Esophagus squamous epithelium (tissue), 5 donors: ENCODE results near the gene IFNA7. TPM values are rescaled to one million over a fixed set of nuclear protein-coding genes. Genes with fewer than 3 reads are reported as not detected.
"Not testable (repeated sequence)": the region's sequence is repeated elsewhere in the genome, so short reads cannot be mapped to it uniquely, and the experiment has no call there.

Experiments used
- DNase-seq: peaks from one replicate; lab custom pipeline; 2025; lab: John Stamatoyannopoulos, UW
- H3K27ac ChIP-seq, 4 donors: fragments of 200-600 bp; sonication (generic); one replicate each; pipeline ENCODE4 v1.5.1; 2016 to 2019; ENCODE audit warnings: mild to moderate bottlenecking in 1 of 4
- H3K27me3 ChIP-seq, 4 donors: fragments of 200-600 bp; sonication (generic); 1 replicate in 3 of 4; 2 replicates in 1 of 4; pipeline versions ENCODE4 v1.5.1 to v1.6.0; 2017 to 2021; ENCODE audit warnings: antibody characterized with exemption in 1 of 4
- H3K36me3 ChIP-seq, 3 donors: fragments of 200-600 bp; sonication (generic); one replicate each; pipeline ENCODE4 v1.5.1; 2016 to 2019
- H3K4me1 ChIP-seq, 3 donors: fragments of 200-600 bp; sonication (generic); one replicate each; pipeline ENCODE4 v1.5.1; 2017 to 2019
- H3K4me3 ChIP-seq, 4 donors: fragments of 200-600 bp; sonication (generic); 1 replicate in 3 of 4; 2 replicates in 1 of 4; pipeline ENCODE4 v1.5.1; 2016 to 2019; ENCODE audit warnings: mild to moderate bottlenecking in 2 of 4, moderate library complexity in 1 of 4
- H3K9me3 ChIP-seq, 3 donors: fragments of 200-600 bp; sonication (generic); one replicate each; pipeline ENCODE4 v1.5.1; 2016 to 2019
- POLR2A ChIP-seq, 4 donors: fragments of 450-650 bp; IDR thresholded peaks; one replicate each; pipeline ENCODE4 v1.6.1; 2017; ENCODE audit warnings: antibody characterized with exemption in 4 of 4, mild to moderate bottlenecking in 4 of 4, moderate library complexity in 3 of 4
- WGBS, 2 donors: methylation state at CpG; one replicate each; pipeline ENCODE4 v1.1.5; 2018; 5-methylcytosine and 5-hydroxymethylcytosine counted together
- intact Hi-C: fragments of 100-400 bp; cut with DNase I; formaldehyde crosslinking; loops from one replicate; pipeline ENCODE4 v1.15.0; 2022
- total RNA-seq, 4 donors: library from RNA; depleted of rRNA; stranded (reverse); fragments of >200 nt; gene quantifications; one replicate each; pipeline ENCODE4 v1.1.0, GENCODE V29; 2016
- TF ChIP-seq, protein P1 (sequence below), 6 experiments: fragments of 450-650 bp in 4 of 6; fragments of 200-600 bp in 2 of 6; sonication (generic) in 2 of 6; IDR thresholded peaks; one replicate each; pipeline ENCODE4 v1.5.1; 2016 to 2019; ENCODE audit warnings: antibody characterized with exemption in 6 of 6, mild to moderate bottlenecking in 4 of 6, moderate library complexity in 4 of 6
- donor health status: DM: yes; HTN: yes; CAD: no.

IFNA7 gene
- total RNA-seq, 4 donors from 2014 or later, result not detected

DNA sequence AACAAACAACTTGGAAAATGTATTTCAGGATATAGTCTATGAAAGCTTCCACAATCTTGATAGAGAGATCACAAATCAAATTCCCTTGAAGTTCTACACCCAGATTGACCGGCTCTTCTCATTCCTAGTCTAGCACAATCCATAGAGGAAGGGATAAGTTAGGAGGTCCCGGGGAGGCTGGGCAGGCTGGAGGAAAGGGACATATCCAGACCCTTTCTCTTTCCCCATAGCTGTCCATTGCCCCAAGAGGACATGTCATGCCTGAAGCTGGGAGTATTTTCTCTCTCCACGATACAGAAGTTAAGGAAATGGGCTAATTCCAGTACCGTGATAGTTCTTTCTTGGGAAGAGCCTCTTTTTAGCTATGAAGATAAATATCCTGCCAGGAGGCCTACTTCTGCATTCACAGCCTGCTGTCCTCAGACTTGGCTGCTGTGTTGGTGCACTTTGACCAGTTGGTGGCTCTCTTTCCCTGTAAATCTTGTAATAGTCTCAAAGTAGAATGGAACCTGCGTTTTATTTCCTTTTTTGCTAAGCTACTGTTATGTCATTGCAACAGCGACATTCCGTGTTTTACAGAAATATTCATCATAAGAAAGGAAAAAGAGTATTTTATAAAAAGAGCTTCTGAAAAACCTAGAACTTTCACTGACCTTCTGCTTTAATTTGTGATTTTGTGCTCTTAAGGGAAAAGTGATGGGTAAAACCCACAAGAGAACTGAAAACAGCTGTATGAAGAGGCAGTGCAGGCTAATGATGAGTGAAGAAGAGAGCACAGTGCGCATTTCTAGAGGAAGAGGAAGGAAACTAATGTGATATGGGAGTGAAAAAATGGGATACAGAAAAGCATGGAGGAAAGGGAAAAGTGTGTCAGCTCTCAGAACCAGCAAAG is 33.7 kb upstream of the IFNA7 start:
- TF ChIP-seq, protein P1, sequence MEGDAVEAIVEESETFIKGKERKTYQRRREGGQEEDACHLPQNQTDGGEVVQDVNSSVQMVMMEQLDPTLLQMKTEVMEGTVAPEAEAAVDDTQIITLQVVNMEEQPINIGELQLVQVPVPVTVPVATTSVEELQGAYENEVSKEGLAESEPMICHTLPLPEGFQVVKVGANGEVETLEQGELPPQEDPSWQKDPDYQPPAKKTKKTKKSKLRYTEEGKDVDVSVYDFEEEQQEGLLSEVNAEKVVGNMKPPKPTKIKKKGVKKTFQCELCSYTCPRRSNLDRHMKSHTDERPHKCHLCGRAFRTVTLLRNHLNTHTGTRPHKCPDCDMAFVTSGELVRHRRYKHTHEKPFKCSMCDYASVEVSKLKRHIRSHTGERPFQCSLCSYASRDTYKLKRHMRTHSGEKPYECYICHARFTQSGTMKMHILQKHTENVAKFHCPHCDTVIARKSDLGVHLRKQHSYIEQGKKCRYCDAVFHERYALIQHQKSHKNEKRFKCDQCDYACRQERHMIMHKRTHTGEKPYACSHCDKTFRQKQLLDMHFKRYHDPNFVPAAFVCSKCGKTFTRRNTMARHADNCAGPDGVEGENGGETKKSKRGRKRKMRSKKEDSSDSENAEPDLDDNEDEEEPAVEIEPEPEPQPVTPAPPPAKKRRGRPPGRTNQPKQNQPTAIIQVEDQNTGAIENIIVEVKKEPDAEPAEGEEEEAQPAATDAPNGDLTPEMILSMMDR (IDR thresholded peaks at IDR 0.05), result peak in 4 of 6 experiments; percentile 25 to 56 (median 42)
- H3K4me3 ChIP-seq, H3K9me3 ChIP-seq, H3K27ac ChIP-seq, H3K36me3 ChIP-seq, H3K27me3 ChIP-seq, intact Hi-C loops, H3K4me1 ChIP-seq, DNase-seq: not testable (repeated sequence)
- 28 to 30% methylated on average over 8 of the region's 8 CpGs for WGBS, 2 donors

GRCh38 chr9:21234153-21234687 is 32.2 kb upstream of the IFNA7 start:
- 100% methylated on average over 1 of the region's 4 CpGs for WGBS, 2 donors

GRCh38 chr9:21233258-21233657 is 31.3 kb upstream of the IFNA7 start:
- DNase-seq, result no peak
- Histone ChIP-seq H3K27ac (no peak overlapping the region), H3K27me3 (no peaks in the 10 kb centered on the region), H3K36me3 (no peaks in the 10 kb centered on the region), H3K4me3 (no peak overlapping the region), H3K4me1 (no peaks in the 10 kb centered on the region), H3K9me3 (no peaks in the 10 kb centered on the region)
- no CpG with 5 or more reads among the region's 2 CpGs for WGBS, 2 donors
- TF ChIP-seq, protein P1 (IDR thresholded peaks at IDR 0.05), result no peak
- TF ChIP-seq POLR2A (IDR thresholded peaks at IDR 0.05), result no peak
- intact Hi-C loops, result no loop called here

More at GRCh38 chr9:21234153-21234687, 32.2 kb upstream of the IFNA7 start:
- intact Hi-C loops, result no loop called here
- Histone ChIP-seq H3K27ac (no peak overlapping the region), H3K36me3 (no peaks in the 10 kb centered on the region), H3K9me3 (no peaks in the 10 kb centered on the region), H3K27me3 (no peaks in the 10 kb centered on the region), H3K4me1 (no peaks in the 10 kb centered on the region), H3K4me3 (no peak overlapping the region)
- no peak for DNase-seq
- TF ChIP-seq, protein P1 (IDR thresholded peaks at IDR 0.05), result no peak
- no peak for TF ChIP-seq POLR2A (IDR thresholded peaks at IDR 0.05)

DNA sequence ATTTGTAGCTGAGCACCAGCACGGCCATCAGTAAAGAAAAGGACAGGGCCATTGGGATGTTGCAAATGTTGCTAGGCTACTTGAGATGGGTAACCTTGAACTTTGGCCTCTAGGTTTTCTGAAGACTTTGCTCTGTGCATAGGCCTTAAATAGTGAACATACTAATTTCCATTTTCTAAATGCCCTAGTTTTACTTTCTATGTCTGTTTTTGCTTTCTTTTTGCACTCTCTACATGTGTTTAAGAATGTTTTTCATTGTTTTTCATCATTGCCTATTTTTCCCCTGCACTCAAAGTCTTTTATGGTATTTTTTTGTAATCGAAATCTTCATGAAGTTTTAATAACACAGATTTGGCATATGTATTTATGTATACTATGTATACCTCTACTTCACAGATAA is 26.1 kb upstream of the IFNA7 start, which contains the start of gene IFNA17:
Gene IFNA17, minus strand, starts transcription at position 101 of the 400 bp plus-strand sequence. Its CDS starts 49 bp downstream, at position 52.
- 65 to 89% methylated on average over 2 of the region's 2 CpGs for WGBS, 2 donors
- intact Hi-C loops, result no loop called here
- TF ChIP-seq POLR2A (IDR thresholded peaks at IDR 0.05), result no peak
- TF ChIP-seq, protein P1 (IDR thresholded peaks at IDR 0.05), result no peak
- H3K27me3 ChIP-seq, result no peaks in the 10 kb centered on the region
- H3K4me3 ChIP-seq, result no peak within 1 kb of the TSS
- no peaks in the 10 kb centered on the region for H3K36me3 ChIP-seq
- H3K4me1 ChIP-seq, result no peaks in the 10 kb centered on the region
- no peak within 1 kb of the TSS for H3K27ac ChIP-seq
- DNase-seq, result no peak
- H3K9me3 ChIP-seq, result no peaks in the 10 kb centered on the region

DNA sequence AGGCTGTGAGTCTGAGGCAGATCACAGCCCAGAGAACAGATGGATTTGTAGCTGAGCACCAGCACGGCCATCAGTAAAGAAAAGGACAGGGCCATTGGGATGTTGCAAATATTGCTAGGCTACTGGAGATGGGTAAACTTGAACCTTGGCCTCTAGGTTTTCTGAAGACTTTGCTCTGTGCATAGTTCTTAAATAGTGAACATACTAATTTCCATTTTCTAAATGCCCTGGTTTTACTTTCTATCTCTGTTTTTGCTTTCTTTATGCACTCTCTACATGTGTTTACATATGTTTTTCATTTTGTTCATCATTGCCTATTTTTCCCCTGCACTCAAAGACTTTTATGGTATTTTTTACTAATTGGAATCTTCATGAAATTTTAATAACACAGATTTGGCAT is 15.2 kb upstream of the IFNA7 start, which contains the start of gene IFNA16:
Gene IFNA16, minus strand, starts transcription at position 101 of the 400 bp plus-strand sequence. Its CDS starts 6 bp downstream, at position 95.
- DNase-seq, intact Hi-C loops, H3K4me3 ChIP-seq, H3K36me3 ChIP-seq, H3K27ac ChIP-seq, H3K4me1 ChIP-seq, H3K9me3 ChIP-seq: not testable (repeated sequence)
- peaks cover 0 to 14% (median 0%) of the 10 kb centered on the region in 4 donors for H3K27me3 ChIP-seq
- 67% methylated on average over 1 of the region's 1 CpG; no CpG with 5 or more reads in 1 of the 2 donors for WGBS, 2 donors

DNA sequence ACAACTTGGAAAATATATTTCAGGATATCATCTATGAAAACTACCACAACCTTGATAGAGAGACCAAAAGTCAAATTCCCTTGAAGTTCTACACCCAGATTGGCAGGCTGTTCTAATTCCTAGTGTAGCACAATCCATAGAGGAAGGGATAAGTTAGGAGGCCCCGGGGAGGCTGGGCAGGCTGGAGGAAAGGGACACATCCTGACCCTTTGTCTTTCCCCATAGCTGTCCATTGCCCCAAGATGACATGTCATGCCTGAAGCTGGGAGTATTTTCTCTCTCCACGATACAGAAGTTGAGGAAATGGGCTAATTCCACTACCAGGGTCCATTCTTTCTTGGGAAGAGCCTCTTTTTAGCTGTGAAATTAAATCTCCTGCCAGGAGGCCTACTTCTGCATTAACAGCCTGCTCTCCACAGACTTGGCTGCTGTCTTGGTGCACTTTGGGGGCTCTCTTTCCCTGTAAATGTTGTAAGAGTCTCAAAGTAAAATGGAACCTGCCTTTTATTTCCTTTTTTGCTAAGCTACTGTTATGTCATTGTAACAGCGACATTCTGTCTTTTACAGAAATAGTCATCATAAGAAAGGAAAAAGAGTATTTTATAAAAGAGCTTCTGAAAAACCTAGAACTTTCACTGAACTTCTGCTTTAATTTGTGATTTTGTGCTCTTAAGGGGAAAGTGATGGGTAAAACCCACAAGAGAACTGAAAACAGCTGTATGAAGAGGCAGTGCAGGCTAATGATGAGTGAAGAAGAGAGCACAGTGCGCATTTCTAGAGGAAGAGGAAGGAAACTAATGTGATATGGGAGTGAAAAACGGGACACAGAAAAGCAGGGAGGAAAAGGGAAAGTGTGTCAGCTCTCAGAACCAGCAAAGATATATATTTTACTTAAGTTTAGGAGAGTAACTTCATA is 11.7 kb upstream of the IFNA7 start:
- H3K4me3 ChIP-seq, H3K4me1 ChIP-seq, H3K36me3 ChIP-seq, DNase-seq, intact Hi-C loops, H3K27ac ChIP-seq, H3K9me3 ChIP-seq: not testable (repeated sequence)
- WGBS, 2 donors, result 37 to 43% methylated on average over 5 of the region's 5 CpGs
- peaks cover 0 to 14% (median 0%) of the 10 kb centered on the region in 4 donors for H3K27me3 ChIP-seq

DNA sequence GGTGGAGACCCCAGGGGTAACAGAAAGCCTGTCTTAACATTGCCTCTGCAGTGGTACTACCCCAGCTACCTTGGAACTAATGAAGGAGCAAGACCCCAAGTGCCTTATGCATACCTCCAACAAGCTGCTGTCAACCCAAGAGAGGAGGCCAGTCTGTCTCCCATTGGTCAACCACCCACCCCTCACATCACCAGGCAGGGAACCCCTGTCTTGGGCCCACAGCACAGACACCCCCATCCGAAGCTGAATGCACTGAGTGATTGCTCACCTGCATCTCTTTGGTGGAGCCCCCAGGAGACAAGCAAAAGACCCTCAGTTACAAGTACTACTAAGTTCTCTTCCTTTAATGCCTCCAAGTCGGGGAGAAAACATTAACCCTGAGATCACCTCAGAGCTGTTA is 10.2 kb upstream of the IFNA7 start:
- H3K4me3 ChIP-seq, H3K4me1 ChIP-seq, DNase-seq, intact Hi-C loops, H3K27me3 ChIP-seq, H3K27ac ChIP-seq, H3K9me3 ChIP-seq, H3K36me3 ChIP-seq: not testable (repeated sequence)
- 60 to 100% methylated on average over 1 of the region's 2 CpGs for WGBS, 2 donors

- DNase-seq, H3K9me3 ChIP-seq, H3K27me3 ChIP-seq, H3K36me3 ChIP-seq, H3K4me1 ChIP-seq, H3K4me3 ChIP-seq, H3K27ac ChIP-seq, intact Hi-C loops: not testable (repeated sequence)
- WGBS, 2 donors, result 76 to 80% methylated on average over 1 to 2 of the region's 2 CpGs
These were observed 8.8 kb upstream of the IFNA7 start for GRCh38 chr9:21210782-21211181.
